NOMO-1 (cell line): ENCODE data around the gene PPP2R2C.

ENCODE experiments used
- DNase-seq, 2 experiments: peaks; one replicate each; lab custom pipeline; 2025; ENCODE audit not compliant: unreplicated experiment in 2 of 2; lab: John Stamatoyannopoulos, UW

PPP2R2C gene

DNA sequence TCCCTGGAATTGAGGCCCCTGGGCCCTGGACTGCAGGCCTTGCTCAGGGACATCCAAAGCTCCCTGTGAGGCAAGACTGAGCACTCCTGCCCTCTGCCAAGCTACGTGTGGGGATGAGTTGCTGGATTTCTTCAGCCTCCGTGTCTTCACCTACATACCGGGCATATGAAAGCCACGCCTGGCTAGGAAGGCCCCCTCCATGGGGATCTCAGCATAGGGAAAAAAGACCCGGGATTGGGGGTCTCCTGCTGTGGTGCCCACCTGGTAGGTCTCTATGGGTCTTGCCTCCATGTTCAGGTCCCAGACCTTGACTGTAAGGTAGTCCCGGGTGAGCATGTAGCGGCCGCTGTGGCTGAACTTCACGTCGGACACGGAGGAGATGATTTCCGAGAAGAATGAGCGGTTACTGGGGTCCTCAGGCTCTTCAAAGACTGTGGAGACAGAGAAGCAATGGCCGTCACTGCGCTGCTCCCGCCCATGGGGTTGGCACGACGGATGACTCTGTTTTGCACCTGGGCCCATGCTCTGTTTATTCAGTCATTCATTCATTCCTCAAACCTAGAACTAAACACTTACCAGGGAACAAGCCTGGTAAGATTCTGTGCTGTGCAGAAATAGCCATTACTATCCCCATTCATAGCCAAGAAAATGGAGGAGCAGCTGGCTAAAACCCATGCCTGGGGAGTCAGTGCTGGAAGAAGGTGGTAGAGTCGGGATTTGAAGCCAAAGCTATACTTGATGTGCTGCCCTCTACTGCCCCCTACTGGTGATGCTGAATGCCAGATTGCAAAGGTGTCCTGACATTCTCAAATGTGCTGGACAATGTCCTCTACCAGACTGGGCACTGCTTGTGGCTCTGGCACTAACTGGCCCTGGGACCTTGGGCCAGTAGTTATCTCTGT is 138.9 kb downstream of the PPP2R2C start:
- no peak for DNase-seq

- DNase-seq, result no peak
Measured at GRCh38 chr4:6332669-6333050, 139.8 kb downstream of the PPP2R2C start.

DNA sequence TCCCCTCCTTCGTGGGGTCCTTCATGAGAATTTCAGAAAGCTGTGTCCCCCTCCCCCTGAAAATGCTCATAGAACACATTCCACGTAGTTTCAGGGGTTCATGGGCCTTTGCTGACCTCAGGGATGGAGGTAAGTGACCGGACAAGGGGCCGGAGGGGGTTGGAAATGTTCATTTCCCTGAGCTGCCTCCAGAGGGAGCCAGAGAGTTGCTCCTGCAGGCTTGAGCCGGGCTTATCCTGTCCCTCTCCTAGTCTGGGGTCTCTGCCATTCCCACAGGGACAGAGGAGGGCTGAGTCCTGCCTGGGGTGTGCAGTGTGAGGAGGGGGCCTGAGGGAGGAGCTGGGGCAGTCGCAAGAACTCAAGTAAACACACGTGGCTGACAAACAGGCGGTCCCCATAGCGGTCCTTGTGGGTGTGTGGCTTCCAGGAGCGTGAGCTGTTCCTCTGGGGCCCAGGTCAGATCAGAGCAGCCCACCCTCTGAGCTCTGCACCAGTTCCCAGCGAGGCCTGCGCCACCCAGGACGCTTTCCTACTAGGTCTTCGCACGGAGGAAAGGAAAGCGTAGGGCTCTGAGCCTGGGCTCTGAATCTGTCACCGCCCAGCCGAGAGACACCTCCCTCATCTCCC is 140.3 kb downstream of the PPP2R2C start:
- no peak for DNase-seq

GRCh38 chr4:6331468-6331867 is 140.9 kb downstream of the PPP2R2C start:
- no peak for DNase-seq

- DNase-seq, result peak in 1 of 2 experiments; percentile 10
Measured at GRCh38 chr4:6331018-6331417, 141.4 kb downstream of the PPP2R2C start.

- DNase-seq, result no peak
Measured at GRCh38 chr4:6330384-6330767, 142.0 kb downstream of the PPP2R2C start.

DNA sequence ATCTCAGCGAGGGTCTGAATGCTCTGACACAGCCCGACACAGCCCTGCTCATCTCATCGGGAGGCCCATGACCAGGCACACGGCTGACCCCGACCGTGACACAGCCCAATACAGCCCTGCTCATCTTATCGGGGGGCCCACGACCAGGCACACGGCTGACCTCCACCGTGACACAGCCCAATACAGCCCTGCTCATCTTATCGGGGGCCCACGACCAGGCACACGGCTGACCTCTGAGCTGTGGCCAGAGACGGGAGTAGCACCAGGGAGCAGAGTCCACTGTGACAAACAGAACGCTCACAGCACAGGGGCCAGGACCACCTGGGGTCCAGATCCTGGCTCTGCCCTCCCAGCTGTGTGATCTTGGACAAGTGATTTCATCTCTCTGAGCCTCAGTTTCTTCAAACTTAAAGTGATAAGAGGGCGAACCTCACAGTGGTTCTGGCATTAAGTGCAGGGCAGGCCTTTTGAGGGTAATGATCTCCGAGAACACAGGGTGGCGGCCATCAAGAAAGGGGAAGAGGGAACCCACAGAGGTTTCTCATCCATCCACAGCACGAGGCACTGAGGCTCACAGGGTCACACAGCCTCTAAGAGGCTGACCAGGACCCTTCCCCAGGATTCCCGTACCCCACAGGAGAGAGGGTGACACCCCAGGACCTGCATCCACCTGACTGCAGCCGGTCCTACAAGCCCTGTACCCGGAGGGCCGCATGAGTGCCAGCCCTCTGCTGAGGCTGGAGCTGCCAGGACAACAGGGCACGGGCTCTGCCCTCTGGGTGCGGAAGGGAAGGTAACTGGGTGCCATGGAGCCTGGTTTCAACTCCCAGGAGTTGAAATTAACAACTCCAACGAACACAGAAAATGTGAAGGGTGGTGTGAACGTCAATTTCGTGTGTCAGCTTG is 142.7 kb downstream of the PPP2R2C start:
- no peak for DNase-seq

GRCh38 chr4:6328526-6328925 is 143.9 kb downstream of the PPP2R2C start:
- DNase-seq, result no peak

DNA sequence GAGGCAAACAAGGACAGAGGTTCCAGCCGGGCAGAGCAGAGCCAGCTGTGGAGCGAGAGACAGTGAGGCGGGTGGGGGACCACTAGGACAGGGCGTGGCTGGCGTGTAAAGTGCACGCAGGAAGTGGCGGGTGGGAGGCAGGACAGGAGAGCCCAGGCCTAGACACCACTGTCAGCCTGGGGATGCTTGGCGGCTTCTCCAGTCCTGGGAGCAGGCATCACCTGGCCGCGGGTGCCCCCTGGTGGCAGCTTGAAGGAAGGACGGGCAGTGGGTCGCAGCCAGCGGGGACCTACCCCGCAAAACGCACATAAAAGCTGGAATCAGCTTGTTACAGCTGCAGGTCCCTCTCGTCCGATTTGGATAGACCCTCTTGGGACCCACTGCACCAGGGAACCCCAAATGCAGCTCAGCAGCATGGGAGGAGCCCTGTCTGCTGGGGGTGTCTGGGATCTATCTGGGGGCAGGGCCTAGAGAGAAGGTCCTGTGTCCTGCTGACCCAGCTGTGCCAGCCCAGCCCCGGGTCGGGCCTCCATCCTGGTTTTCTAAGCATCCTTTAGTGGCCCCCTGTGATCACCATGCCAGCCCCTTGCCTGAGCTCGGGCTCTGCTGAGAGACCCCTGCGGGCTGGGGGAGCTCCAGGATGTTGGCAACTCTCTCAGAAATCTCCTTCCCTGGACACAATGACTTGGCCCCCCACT is 145.0 kb downstream of the PPP2R2C start:
- DNase-seq, result peak; percentile 32

GRCh38 chr4:6326312-6327060 is 145.9 kb downstream of the PPP2R2C start:
- no peak for DNase-seq

- no peak for DNase-seq
Measured at GRCh38 chr4:6325788-6326290, 146.6 kb downstream of the PPP2R2C start.

GRCh38 chr4:6324999-6325787 is 147.2 kb downstream of the PPP2R2C start:
- no peak for DNase-seq

- DNase-seq, result no peak
Measured at GRCh38 chr4:6324461-6324998, 147.9 kb downstream of the PPP2R2C start.

DNA sequence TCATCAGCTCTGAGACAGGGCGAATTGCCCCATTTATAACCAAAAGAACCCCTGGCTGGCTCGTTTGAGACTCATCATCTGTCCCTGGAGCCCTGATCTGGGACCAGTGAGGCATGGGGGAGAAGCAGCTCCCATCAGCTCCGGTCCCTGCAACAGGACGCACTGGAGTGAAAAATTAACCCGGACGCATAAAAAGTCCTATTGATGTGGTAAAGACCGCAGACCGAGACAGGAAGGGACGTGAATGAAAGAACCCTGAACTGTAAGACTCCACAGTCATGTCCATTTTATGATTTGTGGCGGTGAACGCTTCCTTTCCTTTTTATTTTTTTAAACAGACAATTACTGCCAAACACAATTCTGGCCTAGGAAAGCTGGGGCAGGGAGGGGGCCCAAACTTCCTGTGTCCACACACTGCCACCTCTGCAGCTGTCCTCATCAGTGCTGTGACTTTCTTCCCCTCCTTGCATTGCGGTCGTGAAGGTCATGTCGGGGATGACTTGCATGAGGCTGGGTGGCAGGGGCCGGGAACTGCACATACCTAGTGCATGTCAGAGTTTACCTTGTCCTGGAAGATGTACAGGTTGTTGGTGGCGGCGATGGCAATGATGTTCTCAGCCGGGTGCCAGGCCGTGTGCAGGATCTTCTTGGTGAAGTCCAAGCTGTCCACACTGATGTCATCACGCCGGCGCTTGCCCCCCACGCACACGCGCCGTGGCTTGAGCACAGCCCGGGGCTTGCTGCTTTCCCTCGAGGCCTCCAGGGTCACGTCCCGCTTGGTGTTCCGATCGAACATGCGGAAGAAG is 149.4 kb downstream of the PPP2R2C start:
- DNase-seq, result peak in 1 of 2 experiments; percentile 23

DNA sequence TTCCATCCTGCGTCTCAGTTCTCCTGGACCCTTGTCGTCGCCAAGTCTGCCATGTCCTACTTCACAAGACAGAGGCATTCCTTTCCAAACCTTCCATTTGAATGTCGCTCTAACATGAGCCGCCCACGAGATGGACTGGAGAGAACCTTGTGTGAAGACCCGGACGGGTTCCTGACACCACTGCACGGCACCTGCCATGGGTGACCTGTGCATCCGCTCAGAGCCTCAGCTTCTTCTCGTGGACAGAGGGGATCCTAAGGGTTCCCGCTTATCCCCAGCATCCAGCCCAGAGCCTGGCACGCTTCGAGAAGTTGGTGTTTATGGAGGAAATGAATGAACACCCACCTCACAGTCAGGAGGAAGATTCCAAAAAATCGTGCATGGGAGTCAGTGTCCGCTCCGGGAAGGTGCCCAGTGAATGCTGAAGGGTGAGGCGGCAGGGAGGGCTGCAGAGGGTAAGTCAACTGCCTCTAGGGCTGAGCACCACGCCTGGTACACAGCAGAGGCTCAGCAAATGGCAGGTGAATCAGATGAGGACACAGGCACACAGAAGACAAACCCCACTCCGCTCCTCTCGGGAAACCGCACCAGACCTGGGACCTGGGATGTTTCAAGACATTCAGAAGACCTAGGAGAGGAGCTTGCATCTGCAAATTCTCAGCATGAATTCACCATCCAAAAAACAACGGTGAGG is 150.2 kb downstream of the PPP2R2C start:
- DNase-seq, result no peak

DNA sequence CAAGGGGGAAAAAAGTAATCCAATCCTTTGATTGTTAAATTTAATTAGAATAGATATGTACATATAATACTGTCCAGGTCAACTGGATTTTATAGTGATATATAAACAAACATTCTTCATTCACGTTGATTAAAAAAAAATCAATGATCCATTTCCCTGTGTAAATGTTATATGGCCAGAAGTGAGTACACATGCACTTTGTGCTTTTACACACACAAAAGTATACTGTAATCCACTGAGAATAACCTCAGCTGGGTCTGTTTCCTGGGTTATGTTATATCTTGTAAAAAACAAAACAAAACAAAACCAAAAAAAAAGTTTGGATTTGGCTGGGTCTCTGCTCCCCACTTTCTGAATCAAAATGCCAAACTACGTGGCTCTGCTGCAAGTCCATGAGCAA is 151.1 kb downstream of the PPP2R2C start:
- no peak for DNase-seq

- no peak for DNase-seq
Measured at GRCh38 chr4:6320663-6321062, 151.8 kb downstream of the PPP2R2C start.
